ELF-1 (cell line): Measurements from ENCODE around the gene SVEP1.

Experiments used
- DNase-seq: peaks from one replicate; pipeline ENCODE4 v3.0.0-alpha.2; 2016; ENCODE audit warnings: low read depth, low spot score

The SVEP1 gene

GRCh38 chr9:110323818-110324217 is 255.7 kb downstream of the SVEP1 start:
- no peak for DNase-seq

- DNase-seq = no peak
Measured at GRCh38 chr9:110320651-110321445, 258.7 kb downstream of the SVEP1 start.

DNA sequence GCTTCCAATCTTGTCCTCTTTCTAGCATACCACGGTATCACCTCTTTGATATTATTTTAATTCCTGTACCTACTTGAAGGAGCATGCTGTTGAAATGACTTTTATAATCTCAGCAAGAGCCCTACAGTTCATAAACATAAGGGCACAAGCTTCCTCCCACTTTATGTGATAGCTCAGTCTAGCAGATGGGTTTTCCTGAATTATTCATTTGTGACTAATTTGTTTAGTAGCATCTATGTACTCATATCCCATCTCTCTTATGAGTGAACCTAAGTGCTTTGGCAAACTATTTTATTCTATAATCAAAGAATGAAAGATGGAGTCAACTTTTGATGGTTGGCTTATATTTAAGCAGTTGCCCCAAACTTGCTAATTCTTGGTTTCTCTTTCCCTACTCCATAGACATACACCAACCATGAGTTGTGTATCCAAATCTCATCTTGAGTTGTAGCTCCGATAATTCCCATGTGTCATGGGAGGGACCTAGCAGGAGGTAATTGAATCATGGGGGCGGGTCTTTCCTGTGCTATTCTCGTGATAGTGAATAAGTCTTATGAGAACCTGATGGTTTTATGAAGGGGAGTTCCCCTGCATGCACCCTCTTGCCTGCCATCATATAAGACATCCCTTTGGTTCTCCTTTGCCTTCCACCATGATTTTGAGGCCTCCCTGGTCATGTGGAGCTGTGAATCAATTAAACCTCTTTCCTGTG is 259.6 kb downstream of the SVEP1 start:
- DNase-seq = no peak

DNA sequence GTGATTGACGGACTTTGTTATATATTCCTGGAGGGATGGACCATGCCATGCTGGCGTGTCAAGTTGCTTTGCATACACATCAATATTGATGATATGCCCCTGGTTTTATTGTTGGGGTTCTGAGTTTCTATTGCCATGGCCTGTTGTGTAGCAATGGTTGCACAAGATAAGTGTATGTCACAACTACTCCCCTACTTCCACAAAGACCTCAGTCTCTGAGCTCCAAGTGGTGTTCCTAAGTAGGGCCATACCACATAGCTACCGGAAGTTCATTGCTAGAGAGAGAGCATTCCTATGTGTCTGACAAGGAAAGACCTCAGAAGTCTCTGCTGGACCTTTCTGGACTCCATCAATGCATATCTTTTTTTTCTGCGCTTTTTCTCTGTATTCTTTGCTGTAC is 261.6 kb downstream of the SVEP1 start:
- DNase-seq = no peak

DNA sequence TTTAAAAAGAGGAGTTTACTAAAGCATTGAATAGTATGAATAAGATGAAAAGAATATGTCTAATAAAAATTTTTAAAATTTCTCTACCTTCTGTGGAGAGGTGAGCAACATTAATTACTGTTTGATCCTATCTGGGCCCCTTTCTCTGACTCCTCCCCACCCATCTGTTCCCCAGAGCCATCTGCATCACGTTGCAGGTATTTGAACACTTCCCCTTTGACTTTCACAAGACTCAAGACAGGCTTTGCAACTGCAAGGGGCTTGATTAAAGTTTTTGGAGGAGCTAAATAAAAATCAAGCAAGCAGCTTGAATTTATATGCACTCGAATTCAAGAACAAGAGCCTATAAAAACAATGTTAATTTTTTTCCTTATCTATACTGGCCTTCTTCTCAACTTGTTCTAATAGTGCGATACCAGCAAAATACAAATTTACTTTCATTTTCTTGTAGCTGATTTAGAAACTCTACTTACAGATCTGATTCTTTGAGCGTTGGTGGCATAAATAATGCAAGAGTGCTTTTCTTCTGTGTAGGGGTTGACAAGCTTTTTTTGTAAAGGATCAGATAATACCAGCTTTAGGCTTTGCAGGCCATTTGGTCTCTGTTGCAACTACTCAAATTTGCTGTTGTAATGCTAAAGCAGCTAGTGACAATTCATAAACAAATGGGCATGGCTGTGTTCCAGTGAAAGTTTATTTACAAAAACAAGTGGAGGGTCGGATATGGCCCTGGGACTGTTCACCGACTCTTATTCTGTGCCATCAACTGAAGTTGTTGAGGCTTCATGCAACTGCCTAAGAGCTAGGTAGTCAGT is 263.1 kb downstream of the SVEP1 start:
- no peak for DNase-seq
